NCI-H2196 (cell line): ENCODE data around the gene SLAMF6.
"Not testable (repeated sequence)": the region's sequence is repeated elsewhere in the genome, so short reads cannot be mapped to it uniquely, and the experiment has no call there.

ENCODE experiments used
- DNase-seq: peaks from one replicate; lab custom pipeline; 2025; ENCODE audit not compliant: unreplicated experiment; lab: John Stamatoyannopoulos, UW

SLAMF6 gene

GRCh38 chr1:160522622-160523345 is at the start of gene SLAMF6:
TSS of gene SLAMF6 (minus strand) at chr1:160523255. CDS start at chr1:160523192, 63 bp downstream.
- no peak for DNase-seq

GRCh38 chr1:160570840-160571239 is 47.8 kb upstream of the SLAMF6 start:
- DNase-seq, result no peak

DNA sequence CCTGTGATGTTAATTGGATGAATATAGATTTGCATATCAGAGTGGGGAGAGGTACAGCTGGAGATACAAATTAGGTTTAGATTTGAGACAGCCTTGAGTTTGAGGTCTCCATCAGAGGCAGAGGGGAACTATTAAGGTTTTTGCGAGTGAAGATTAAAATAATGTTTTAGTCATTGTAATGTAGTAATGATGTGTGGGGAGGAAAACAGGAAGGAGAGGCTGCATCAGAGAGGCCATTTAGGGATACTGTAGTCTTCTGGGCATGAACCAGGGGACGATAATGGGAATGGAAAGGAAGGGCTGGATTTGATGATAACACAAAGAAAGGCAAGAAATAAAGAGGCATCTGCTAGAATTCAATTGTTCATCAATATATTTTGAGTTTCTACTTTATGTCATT is 46.8 kb upstream of the SLAMF6 start:
- no peak for DNase-seq

DNA sequence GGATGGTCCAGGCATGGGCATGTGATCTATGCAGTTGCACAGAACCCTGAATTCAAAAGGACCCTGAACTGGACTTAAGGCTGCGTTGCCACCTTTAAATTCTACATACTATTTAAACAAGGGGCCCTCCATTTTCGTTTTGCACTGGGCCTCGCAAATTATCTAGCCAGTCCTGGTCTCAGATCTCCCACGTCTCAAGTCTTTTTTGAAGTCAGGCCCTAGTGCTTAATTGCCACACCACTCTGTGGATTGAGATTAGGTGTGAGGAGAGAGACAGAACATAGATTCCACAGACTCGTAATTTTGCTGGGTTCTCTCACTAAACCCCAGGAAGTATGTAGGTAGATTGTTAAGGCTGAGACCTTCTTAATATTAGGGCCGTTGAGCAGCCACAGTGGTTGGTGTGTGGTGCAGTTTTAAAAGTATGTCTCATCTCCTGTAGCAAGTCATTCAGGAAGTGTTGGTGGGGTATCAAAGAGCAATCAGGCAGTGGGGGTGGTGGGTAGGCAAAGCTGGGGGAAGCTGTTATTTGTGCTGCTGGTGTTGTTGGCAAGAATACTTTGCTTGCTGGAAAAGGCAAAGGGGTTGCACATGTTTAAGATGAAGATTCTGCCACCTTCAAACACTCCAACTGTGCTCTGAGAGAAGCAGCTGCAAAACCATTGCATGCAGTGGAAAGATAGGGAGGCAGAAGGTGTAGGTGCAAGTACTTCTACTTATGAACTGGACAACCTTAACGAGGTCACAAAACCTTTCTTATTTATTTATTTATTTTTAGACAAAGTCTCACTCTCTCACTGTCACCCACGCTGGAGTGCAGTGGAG is 45.0 kb upstream of the SLAMF6 start:
- no peak for DNase-seq

- no peak for DNase-seq
Measured at GRCh38 chr1:160567341-160567740, 44.3 kb upstream of the SLAMF6 start.

DNA sequence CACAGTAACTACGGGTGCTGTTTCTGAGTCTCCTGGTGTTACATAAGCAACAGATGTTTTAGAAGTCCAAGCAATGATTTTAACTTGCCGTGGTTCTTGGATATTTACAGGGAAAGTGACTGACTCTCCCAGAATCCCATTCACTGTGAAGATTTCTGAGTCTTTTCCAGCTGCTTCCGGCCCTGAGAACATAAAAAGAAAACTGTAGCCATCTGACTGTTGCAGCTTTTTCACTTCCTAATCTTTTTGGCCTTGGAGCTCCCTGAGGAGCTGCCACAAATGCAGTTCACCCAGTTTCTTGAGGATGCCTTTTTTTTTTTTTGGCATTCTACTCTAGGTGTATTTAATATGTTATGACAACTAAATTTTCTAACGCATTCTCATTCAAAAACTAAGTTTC is 42.5 kb upstream of the SLAMF6 start:
- DNase-seq, result no peak

DNA sequence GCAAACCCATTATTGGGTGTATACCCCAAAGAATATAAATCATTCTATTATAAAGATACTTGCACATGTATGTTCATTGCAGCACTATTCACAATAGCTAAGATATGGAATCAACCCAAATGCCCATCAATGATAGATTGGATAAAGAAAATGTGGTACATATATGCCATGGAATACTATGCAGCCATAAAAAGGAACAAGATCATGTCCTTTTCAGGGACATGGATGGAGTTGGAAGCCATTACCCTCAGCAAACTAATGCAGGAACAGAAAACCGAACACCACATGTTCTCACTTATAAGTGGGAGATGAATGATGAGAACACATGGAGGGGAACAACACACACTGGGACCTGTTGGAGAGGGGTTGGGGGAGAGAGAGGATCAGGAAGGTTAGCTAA is 40.2 kb upstream of the SLAMF6 start:
- DNase-seq, result not testable (repeated sequence)

DNA sequence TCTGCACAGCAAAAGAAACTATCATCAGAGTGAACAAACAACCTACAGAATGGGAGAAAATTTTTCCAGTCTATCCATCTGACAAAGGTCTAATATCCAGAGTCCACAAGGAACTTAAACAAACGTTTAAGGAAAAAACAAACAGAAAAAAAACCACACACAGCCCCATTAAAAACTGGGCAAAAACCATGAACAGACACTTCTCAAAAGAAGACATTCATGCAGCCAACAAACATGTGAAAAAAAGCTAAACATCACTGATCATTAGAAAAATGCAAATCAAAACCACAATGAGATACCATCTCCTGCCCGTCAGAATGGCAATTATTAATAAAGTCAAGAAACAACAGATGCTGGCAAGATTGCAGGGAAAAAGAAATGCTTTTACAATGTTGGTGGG is 39.7 kb upstream of the SLAMF6 start:
- DNase-seq, result not testable (repeated sequence)

- no peak for DNase-seq
Measured at GRCh38 chr1:160560806-160561205, 37.8 kb upstream of the SLAMF6 start.

DNA sequence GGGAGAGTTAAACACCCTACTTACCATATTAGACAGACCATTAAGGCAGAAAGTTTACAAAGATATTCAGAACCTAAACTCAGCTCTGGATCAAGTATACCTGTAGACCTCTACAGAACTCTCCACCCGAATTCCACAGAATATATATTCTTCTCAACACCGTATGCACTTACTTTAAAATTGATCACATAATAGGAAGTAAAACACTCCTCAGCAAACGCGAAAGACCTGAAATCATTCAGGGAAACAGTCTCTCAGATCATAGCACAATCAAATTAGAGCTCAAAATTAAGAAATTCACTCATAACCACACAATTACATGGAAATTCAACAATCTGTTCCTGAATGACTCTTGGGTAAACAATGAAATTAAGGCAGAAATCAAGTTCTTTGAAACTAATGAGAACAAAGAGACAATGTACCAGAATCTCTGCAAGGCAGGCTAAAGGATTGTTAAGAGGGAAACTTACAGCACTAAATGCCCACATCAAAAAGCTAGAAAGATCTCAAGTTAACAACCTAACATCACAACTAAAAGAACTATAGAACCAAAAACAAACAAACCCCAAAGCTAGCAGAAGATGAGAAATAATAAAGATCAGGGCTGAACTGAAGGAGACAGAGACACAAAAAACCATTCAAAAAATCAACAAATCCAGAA is 37.1 kb upstream of the SLAMF6 start:
- DNase-seq, result no peak

- not testable (repeated sequence) for DNase-seq
Measured at GRCh38 chr1:160559437-160559836, 36.4 kb upstream of the SLAMF6 start.

- DNase-seq, result no peak
Measured at GRCh38 chr1:160558660-160559380, 35.8 kb upstream of the SLAMF6 start.

DNA sequence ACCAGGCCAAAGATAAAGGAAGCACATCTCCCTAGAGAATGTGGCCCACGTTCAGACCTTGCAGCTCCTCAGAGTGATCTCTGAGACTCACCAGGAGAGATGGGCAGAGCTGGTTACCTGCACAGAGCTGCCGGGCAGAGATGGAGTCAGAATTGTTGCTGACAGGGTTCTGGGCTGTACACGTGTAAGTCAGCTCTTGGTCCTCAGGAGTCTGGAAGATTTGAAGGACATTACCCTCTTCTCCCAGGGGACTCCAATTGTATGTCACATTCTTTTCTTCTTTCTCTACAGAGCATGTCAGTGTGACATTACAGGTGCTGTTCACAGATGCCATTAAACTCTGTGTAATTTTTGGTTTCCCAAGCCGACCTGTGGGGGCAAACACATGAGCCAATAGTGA is 30.7 kb upstream of the SLAMF6 start:
- DNase-seq, result no peak

DNA sequence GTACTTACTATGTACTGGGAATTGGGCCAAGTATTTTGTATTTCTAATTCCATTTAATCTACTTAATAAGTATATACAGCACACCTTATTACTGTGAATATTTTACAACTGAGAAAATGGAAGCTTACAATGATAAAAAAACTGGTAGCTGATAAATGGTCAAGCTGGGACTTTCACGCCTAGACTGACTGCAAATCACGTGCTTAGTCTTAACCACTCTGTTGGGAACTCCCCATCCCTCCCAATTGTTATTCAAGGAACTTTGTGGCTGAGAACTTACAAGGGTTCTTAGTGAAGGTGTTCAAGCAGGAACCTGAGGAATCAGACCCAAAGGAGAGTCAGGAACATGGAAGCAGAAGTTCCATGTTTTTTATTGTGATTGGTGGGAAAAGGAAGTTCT is 29.4 kb upstream of the SLAMF6 start:
- no peak for DNase-seq

- DNase-seq, result no peak
Measured at GRCh38 chr1:160550572-160551034, 27.5 kb upstream of the SLAMF6 start.

DNA sequence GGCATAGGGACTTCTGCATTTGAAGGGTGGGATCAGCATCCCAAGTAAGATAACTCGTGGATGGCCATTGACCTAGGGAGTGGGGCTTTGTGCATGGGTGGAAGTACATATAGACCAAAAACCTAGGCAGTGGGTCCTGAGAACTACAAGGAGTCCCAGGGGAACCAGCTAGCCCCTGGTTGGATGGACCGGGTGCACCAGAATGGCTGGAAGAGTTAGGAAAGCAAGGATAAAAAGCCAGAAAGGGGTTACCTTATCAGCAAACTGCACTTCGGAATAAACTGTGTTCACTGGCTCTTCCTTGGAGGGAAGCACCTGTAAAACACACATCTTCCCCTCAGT is 26.6 kb upstream of the SLAMF6 start:
- no peak for DNase-seq

DNA sequence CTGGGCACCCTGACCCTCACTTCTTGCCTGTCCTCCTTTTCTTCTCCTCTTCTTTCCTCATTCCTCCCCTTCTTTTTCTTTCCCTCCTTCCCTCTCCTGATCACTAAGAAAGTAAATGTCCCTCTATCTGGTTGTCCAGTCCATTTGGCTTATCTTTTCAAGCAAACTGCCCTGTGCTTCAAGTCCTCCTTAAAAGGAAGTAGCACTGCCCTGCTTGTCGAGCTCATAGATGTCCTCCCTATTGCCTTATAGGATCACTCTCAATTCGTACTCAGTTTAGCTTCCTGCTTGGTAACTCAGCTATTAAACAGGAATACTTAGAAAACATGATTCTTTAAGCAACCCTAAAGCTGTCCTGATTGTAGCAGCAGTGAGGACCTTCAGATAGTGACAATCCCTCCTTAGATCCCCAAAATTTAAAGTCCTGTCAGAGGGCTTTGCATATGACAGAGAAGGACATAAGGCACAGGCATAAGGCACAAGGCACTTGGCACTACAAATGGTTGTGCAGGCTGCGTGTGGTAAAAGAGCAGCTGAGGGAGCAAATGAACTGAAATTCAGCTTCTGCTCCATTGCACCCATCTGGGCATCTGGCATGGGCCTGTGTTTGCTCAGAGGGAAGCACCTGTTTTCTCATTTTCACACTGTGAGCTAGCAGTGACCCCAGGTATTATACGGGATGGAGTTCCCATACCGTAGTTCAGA is 26.1 kb upstream of the SLAMF6 start:
- no peak for DNase-seq

- no peak for DNase-seq
Measured at GRCh38 chr1:160548183-160548582, 25.1 kb upstream of the SLAMF6 start.

DNA sequence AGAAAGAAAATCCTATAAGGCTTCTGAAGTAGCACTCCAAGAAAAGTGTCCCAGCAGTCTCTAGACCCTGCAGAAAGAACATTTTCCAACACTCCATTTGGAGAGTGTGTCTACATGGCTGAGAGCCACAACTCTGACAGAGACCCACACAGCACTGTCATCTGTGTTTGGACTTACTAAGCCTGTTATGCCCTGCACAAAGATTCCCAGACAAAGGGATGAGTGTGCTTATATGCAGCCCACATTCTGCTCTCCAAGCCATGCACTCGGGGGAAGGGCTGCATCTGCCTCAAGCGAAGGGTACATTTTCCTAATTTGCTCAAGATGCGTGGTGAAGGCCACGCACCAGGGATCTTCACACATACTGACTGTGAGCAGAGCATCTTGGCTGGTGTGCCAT is 24.4 kb upstream of the SLAMF6 start:
- no peak for DNase-seq

- DNase-seq, result no peak
Measured at GRCh38 chr1:160546942-160547341, 23.9 kb upstream of the SLAMF6 start.

DNA sequence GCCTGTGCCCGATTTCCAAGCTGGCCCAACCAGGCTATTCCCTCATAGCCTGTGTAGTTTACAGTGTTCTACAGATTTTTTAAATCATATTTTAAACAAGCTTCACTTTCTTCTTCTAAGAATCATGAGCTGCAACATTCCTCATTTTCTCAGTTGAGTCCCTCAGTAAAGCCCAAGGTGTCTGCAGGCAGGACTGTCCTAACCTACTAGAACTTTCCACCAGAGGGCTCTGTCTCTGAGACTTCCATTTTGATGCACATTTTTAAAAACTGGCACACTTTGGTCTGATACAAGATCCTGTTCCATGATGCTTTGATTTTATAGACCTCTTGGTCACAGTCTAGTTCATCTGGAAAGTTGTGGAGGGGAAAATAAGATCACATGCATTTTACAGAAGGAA is 21.6 kb upstream of the SLAMF6 start:
- no peak for DNase-seq
